EH (cell line): ENCODE data around the gene PRAC2.
"Not testable (repeated sequence)": the region's sequence is repeated elsewhere in the genome, so short reads cannot be mapped to it uniquely, and the experiment has no call there.

Source experiments
- DNase-seq: peaks from one replicate; pipeline ENCODE4 v3.0.0-alpha.2; 2015; ENCODE audit warnings: low read depth

The PRAC2 gene

GRCh38 chr17:48722915-48723422 is at the start of gene PRAC2:
Gene PRAC2, plus strand, starts transcription at chr17:48723185. Its CDS starts 1,226 bp downstream, at chr17:48724411.
- DNase-seq = no peak

GRCh38 chr17:48676963-48677558 is 45.9 kb upstream of the PRAC2 start:
- DNase-seq = no peak

- DNase-seq = peak; percentile 52
Measured at GRCh38 chr17:48678141-48678971, 44.6 kb upstream of the PRAC2 start.

GRCh38 chr17:48679385-48680096 is 43.4 kb upstream of the PRAC2 start:
- no peak for DNase-seq

- no peak for DNase-seq
Measured at GRCh38 chr17:48681609-48682008, 41.4 kb upstream of the PRAC2 start.

GRCh38 chr17:48690655-48691054 is 32.3 kb upstream of the PRAC2 start:
- DNase-seq = no peak

GRCh38 chr17:48692049-48692448 is 30.9 kb upstream of the PRAC2 start:
- DNase-seq = no peak

- no peak for DNase-seq
Measured at GRCh38 chr17:48693178-48693577, 29.8 kb upstream of the PRAC2 start.

- no peak for DNase-seq
Measured at GRCh38 chr17:48701864-48702532, 21.0 kb upstream of the PRAC2 start.

- no peak for DNase-seq
Measured at GRCh38 chr17:48704361-48705248, 18.4 kb upstream of the PRAC2 start.

GRCh38 chr17:48711128-48711527 is 11.9 kb upstream of the PRAC2 start:
- no peak for DNase-seq

- no peak for DNase-seq
Measured at GRCh38 chr17:48715496-48716399, 7.2 kb upstream of the PRAC2 start.

- DNase-seq = not testable (repeated sequence)
Measured at GRCh38 chr17:48716549-48716948, 6.4 kb upstream of the PRAC2 start.

GRCh38 chr17:48717367-48718226 is 5.4 kb upstream of the PRAC2 start:
- DNase-seq = no peak

- DNase-seq = no peak
Measured at GRCh38 chr17:48718227-48718760, 4.7 kb upstream of the PRAC2 start.

- DNase-seq = no peak
Measured at GRCh38 chr17:48718761-48719641, 4.0 kb upstream of the PRAC2 start.

- no peak for DNase-seq
Measured at GRCh38 chr17:48719642-48720265, 3.2 kb upstream of the PRAC2 start.
